GM19397 (cell line): Measurements from ENCODE around the gene DMRT1.

Experiments
- ATAC-seq: cut with Tn5 transposase; IDR thresholded peaks from one replicate; pipeline ENCODE4 v1.9.1; 2021; ENCODE audit warnings: mild to moderate bottlenecking, moderate library complexity; ENCODE audit not compliant: unreplicated experiment

Gene DMRT1

GRCh38 chr9:970151-970996 lies 128.9 kb downstream of the DMRT1 start:
- ATAC-seq = no peak

- no peak for ATAC-seq
These were observed 130.5 kb downstream of the DMRT1 start for GRCh38 chr9:971901-972500.

GRCh38 chr9:972501-973294 lies 131.2 kb downstream of the DMRT1 start:
- no peak for ATAC-seq

GRCh38 chr9:973295-973834 lies 131.9 kb downstream of the DMRT1 start:
- no peak for ATAC-seq

GRCh38 chr9:974031-974995 lies 132.8 kb downstream of the DMRT1 start:
- ATAC-seq = no peak

- ATAC-seq = no peak
These were observed 133.7 kb downstream of the DMRT1 start for GRCh38 chr9:974996-975739.

- ATAC-seq = no peak
These were observed 134.3 kb downstream of the DMRT1 start for GRCh38 chr9:975740-976257.

GRCh38 chr9:976258-976942 lies 134.9 kb downstream of the DMRT1 start, which contains the start of gene DMRT3:
TSS of gene DMRT3 (plus strand) at chr9:976655. CDS start at chr9:977002, 347 bp downstream.
- ATAC-seq = no peak

GRCh38 chr9:976943-977837 lies 135.7 kb downstream of the DMRT1 start:
- no peak for ATAC-seq

GRCh38 chr9:977838-978830 lies 136.6 kb downstream of the DMRT1 start:
- ATAC-seq = no peak

GRCh38 chr9:979983-980382 lies 138.5 kb downstream of the DMRT1 start:
- no peak for ATAC-seq

- ATAC-seq = no peak
These were observed 139.1 kb downstream of the DMRT1 start for GRCh38 chr9:980640-981039.

GRCh38 chr9:981491-981898 lies 140.0 kb downstream of the DMRT1 start:
- ATAC-seq = no peak

- no peak for ATAC-seq
These were observed 141.1 kb downstream of the DMRT1 start for GRCh38 chr9:982394-983230.

- ATAC-seq = no peak
These were observed 152.5 kb downstream of the DMRT1 start for GRCh38 chr9:994005-994404.

- no peak for ATAC-seq
These were observed 153.7 kb downstream of the DMRT1 start for GRCh38 chr9:995192-995591.
